GM18870 (cell line): Measurements from ENCODE around the gene L1TD1.
"Not testable (repeated sequence)": the region's sequence is repeated elsewhere in the genome, so short reads cannot be mapped to it uniquely, and the experiment has no call there.

ENCODE experiments used
- ATAC-seq: cut with Tn5 transposase; IDR thresholded peaks from one replicate; pipeline ENCODE4 v1.9.1; 2021; ENCODE audit warnings: moderate library complexity; ENCODE audit not compliant: unreplicated experiment

Gene L1TD1

GRCh38 chr1:62198069-62198780 is 3.6 kb downstream of the L1TD1 start:
- no peak for ATAC-seq

GRCh38 chr1:62198781-62199125 is 4.1 kb downstream of the L1TD1 start:
- no peak for ATAC-seq

- ATAC-seq = no peak
Observed at GRCh38 chr1:62207187-62207586, 12.5 kb downstream of the L1TD1 start.

- no peak for ATAC-seq
Observed at GRCh38 chr1:62208087-62208486, 13.4 kb downstream of the L1TD1 start.

- ATAC-seq = no peak
Observed at GRCh38 chr1:62208970-62209369, 14.3 kb downstream of the L1TD1 start.

- ATAC-seq = no peak
Observed at GRCh38 chr1:62209931-62210595, 15.4 kb downstream of the L1TD1 start.

GRCh38 chr1:62210960-62211359 is 16.3 kb downstream of the L1TD1 start:
- ATAC-seq = no peak

- ATAC-seq = no peak
Observed at GRCh38 chr1:62212411-62212810, 17.8 kb downstream of the L1TD1 start.

GRCh38 chr1:62213075-62213914 is 18.6 kb downstream of the L1TD1 start:
- no peak for ATAC-seq

GRCh38 chr1:62218604-62219003 is 24.0 kb downstream of the L1TD1 start:
- no peak for ATAC-seq

- ATAC-seq = not testable (repeated sequence)
Observed at GRCh38 chr1:62220456-62220855, 25.8 kb downstream of the L1TD1 start.

- no peak for ATAC-seq
Observed at GRCh38 chr1:62221171-62221570, 26.5 kb downstream of the L1TD1 start.

- ATAC-seq = no peak
Observed at GRCh38 chr1:62222321-62222720, 27.7 kb downstream of the L1TD1 start.

GRCh38 chr1:62224182-62224581 is 29.5 kb downstream of the L1TD1 start:
- ATAC-seq = no peak

GRCh38 chr1:62227496-62227895 is 32.8 kb downstream of the L1TD1 start:
- ATAC-seq = no peak

GRCh38 chr1:62228136-62228882 is 33.7 kb downstream of the L1TD1 start:
- no peak for ATAC-seq

- no peak for ATAC-seq
Observed at GRCh38 chr1:62228883-62229187, 34.2 kb downstream of the L1TD1 start.

GRCh38 chr1:62229468-62229867 is 34.8 kb downstream of the L1TD1 start:
- no peak for ATAC-seq

- no peak for ATAC-seq
Observed at GRCh38 chr1:62229932-62230331, 35.3 kb downstream of the L1TD1 start.

GRCh38 chr1:62230718-62231117 is 36.1 kb downstream of the L1TD1 start:
- no peak for ATAC-seq

- no peak for ATAC-seq
Observed at GRCh38 chr1:62232871-62233278, 38.2 kb downstream of the L1TD1 start.
